ENCODE measurements around the gene FAM177B. TPM values are rescaled to one million over a fixed set of nuclear protein-coding genes. Genes with fewer than 3 reads are reported as not detected.

FAM177B gene
- total and polyA plus RNA-seq, 4 experiments from 2014 or later, result 0.30 to 0.79 (median 0.30) TPM; not detected in 1

DNA sequence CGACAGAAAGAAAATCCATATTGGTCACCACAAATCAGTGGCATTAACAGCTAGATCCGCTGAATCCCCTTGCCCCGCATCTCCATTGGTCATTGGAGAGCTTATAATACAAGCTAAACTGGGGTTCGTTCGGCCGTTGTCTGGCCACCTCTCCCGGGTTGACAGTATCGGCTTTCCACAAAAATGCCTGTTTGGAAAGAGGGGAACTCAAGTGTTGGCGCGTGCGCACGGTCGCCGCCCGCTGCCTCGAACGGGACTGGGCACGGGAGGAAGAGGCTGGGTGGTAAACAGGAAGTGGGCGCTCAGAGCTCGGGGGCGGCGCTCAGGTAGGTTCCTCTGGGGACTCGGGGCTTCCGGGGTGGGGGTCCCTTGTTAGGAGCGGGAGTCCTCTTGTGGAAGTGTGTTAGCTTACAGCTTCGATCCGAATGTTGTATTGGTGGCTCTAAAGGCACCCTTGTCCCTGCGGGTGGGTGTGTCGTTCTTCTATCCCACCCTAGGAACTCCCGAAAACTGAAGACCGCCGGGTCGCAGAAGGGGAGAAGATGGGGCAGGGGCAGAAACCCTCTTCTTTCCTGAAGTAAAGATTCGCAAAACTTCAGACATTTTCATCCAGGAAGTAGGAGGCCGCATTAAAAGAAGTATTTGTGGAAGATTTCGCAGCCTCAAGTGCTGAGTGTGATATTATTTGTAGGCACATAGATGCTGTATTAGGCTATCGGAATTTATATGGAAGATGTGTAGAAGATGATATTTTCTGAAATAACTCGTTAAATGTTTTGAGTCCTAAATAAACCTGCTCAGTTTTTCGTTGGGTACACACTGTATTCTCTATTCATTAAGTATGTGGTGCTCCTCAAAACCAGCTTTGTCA is 23.7 kb upstream of the FAM177B start:
- DNase-seq, result peak; percentile 89 to 95 (median 90)
- H3K4me3 Mint-ChIP-seq, result peak overlapping the region; percentile 94 to 100 (median 98)
- peak overlapping the region; percentile 98 to 100 (median 100) for H3K27ac Mint-ChIP-seq
- peaks cover 29 to 76% (median 48%) of the 10 kb centered on the region in 4 donors for H3K4me1 Mint-ChIP-seq
- POLR2A ChIA-PET (ENCODE audit: partially characterized antibody), result interaction anchor here (0.7 to 4.1 kb wide), 33 partner anchors 8 to 1279 kb away, joined by 3 to 76 read pairs (median 5); partner anchors contain the start of genes DUSP10, FAM177B, MIA3 and TAF1A
- intact Hi-C loops (cut with micrococcal nuclease), result loop anchor here (1.0 to 10.0 kb wide), 7 partner anchors 58 to 1719 kb away; partner anchors contain the start of genes DISP1, DUSP10 and TAF1A
- Histone ChIP-seq H3K36me3 (ENCODE audit: insufficient read depth, low read length) (peaks cover 10% of the 10 kb centered on the region), H3K27me3 (ENCODE audit: insufficient read depth, low read length) (no peaks in the 10 kb centered on the region), H3K9me3 (ENCODE audit: control insufficient read depth in 1 of 2, low read length in 2 of 2) (no peaks in the 10 kb centered on the region), H3K4me1 (ENCODE audit: insufficient read depth, low read length) (peaks cover 44% of the 10 kb centered on the region), H3K27ac (ENCODE audit: low read depth, low read length) (peak overlapping the region; percentile 91), H3K4me3 (ENCODE audit: low read length in 2 of 2) (peak overlapping the region; percentile 84 to 100)
- CTCF ChIA-PET (ENCODE audit: partially characterized antibody), result interaction anchor here (0.7 to 2.4 kb wide), 7 partner anchors 13 to 421 kb away, joined by 3 to 11 read pairs (median 3); no protein-coding TSS in a partner anchor
- H3K9me3 Mint-ChIP-seq, result peaks cover 0 to 6% (median 0%) of the 10 kb centered on the region in 8 donors
- no peaks in the 10 kb centered on the region for H3K27me3 Mint-ChIP-seq
- peaks cover 19 to 58% of the 10 kb centered on the region in 2 donors for H3K36me3 Mint-ChIP-seq

DNA sequence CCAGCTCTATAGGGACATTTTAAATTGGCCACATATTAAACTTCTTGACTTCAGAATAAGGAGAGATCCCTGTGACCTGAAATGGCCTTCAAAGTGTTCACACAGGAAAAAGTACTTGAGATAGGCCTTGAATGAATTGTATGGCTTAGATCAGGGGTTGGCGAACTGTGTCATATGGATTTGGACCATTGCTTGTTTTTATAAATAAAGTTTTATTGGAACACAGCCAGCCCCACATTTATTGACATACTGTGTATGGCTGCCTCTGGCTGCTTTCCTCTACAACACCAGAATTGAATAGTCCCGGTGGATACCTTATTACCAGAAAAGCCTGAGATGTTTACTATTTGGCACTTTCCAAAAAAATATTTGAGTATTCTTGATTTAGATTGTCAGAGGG is 20.6 kb upstream of the FAM177B start:
- intact Hi-C loops (cut with micrococcal nuclease), result loop anchor here (10.0 kb wide), 1 partner anchor 1278 kb away; no protein-coding TSS in a partner anchor
- peaks cover 11% of the 10 kb centered on the region for H3K36me3 ChIP-seq (ENCODE audit: insufficient read depth, low read length)
- Mint-ChIP-seq H3K27me3 (no peaks in the 10 kb centered on the region), H3K27ac (peak overlapping the region in 4 of 7 donors; percentile 6 to 81 (median 43)), H3K36me3 (peaks cover 26 to 70% of the 10 kb centered on the region in 2 donors), H3K9me3 (peaks cover 0 to 6% (median 0%) of the 10 kb centered on the region in 8 donors), H3K4me1 (peaks cover 19 to 57% (median 35%) of the 10 kb centered on the region in 4 donors), H3K4me3 (peak overlapping the region in 1 of 8 donors; percentile 41)
- H3K4me3 ChIP-seq (ENCODE audit: low read length in 2 of 2), result no peak overlapping the region
- ChIA-PET POLR2A (ENCODE audit: partially characterized antibody) (no interaction called here), CTCF (ENCODE audit: partially characterized antibody) (interaction anchor here (0.8 kb wide), 1 partner anchor 37 kb away, joined by 3 read pairs; no protein-coding TSS in a partner anchor)
- no peak overlapping the region for H3K27ac ChIP-seq (ENCODE audit: low read depth, low read length)
- no peaks in the 10 kb centered on the region for H3K9me3 ChIP-seq (ENCODE audit: control insufficient read depth in 1 of 2, low read length in 2 of 2)
- DNase-seq, result no peak
- H3K27me3 ChIP-seq (ENCODE audit: insufficient read depth, low read length), result no peaks in the 10 kb centered on the region
- H3K4me1 ChIP-seq (ENCODE audit: insufficient read depth, low read length), result peaks cover 28% of the 10 kb centered on the region

DNA sequence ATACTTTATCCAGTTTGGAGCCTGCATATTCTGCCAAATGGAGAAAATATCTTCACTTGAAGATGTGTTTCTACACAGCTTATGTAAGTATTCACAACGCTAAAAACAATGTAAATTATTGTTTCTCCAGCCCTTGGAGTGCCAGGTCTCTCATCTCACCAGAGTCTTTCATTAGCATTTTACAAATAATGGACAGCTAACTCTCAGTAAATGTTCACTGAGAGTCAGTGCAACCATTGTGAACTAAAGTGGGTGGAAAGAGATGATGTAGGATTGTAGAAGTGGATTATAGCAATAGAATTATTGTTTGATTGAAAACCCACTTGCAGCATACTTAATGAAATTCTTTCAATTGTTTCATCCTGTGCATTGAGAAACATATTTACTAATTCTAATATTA is 8.3 kb upstream of the FAM177B start:
- Mint-ChIP-seq H3K36me3 (peaks cover 64 to 81% of the 10 kb centered on the region in 2 donors), H3K27ac (peak overlapping the region in 1 of 7 donors; percentile 55), H3K4me1 (peaks cover 0 to 10% (median 5%) of the 10 kb centered on the region in 4 donors), H3K9me3 (no peaks in the 10 kb centered on the region), H3K4me3 (no peak overlapping the region), H3K27me3 (no peaks in the 10 kb centered on the region)
- ChIA-PET POLR2A (ENCODE audit: partially characterized antibody) (interaction anchor here (2.7 kb wide), 1 partner anchor 15 kb away, joined by 11 read pairs; no protein-coding TSS in a partner anchor), CTCF (ENCODE audit: partially characterized antibody) (interaction anchor here (1.0 kb wide), 1 partner anchor 395 kb away, joined by 3 read pairs; no protein-coding TSS in a partner anchor)
- intact Hi-C loops (cut with micrococcal nuclease), result no loop called here
- Histone ChIP-seq H3K4me3 (ENCODE audit: low read length in 2 of 2) (no peak overlapping the region), H3K36me3 (ENCODE audit: insufficient read depth, low read length) (peaks cover 87% of the 10 kb centered on the region), H3K27ac (ENCODE audit: low read depth, low read length) (no peak overlapping the region), H3K4me1 (ENCODE audit: insufficient read depth, low read length) (no peaks in the 10 kb centered on the region), H3K9me3 (ENCODE audit: control insufficient read depth in 1 of 2, low read length in 2 of 2) (no peaks in the 10 kb centered on the region), H3K27me3 (ENCODE audit: insufficient read depth, low read length) (no peaks in the 10 kb centered on the region)
- no peak for DNase-seq

DNA sequence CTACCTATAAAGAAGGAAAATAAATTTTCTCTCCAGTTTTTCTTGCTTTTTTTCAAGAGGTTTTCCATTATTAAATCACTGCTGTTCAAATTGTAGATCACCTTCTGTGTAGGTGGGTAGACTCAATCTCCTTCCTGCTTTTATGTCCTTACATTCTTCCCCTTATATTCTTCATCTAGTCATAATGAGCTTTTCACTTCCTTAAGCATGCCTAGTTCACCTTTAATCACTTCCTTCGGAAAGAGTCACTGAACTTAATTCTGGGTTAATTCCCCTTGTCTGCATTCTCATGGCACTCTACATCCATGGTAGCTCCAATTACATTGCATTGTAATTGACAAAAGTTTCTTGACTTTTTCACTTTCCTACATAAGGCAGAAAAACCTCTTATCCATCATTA is 6.1 kb upstream of the FAM177B start:
- H3K9me3 ChIP-seq (ENCODE audit: control insufficient read depth in 1 of 2, low read length in 2 of 2), result no peaks in the 10 kb centered on the region
- peaks cover 56 to 78% of the 10 kb centered on the region in 2 donors for H3K36me3 Mint-ChIP-seq
- H3K27me3 Mint-ChIP-seq, result no peaks in the 10 kb centered on the region
- H3K4me3 Mint-ChIP-seq, result no peak overlapping the region
- H3K9me3 Mint-ChIP-seq, result no peaks in the 10 kb centered on the region
- H3K4me1 Mint-ChIP-seq, result peaks cover 0 to 11% (median 4%) of the 10 kb centered on the region in 4 donors
- H3K36me3 ChIP-seq (ENCODE audit: insufficient read depth, low read length), result peaks cover 84% of the 10 kb centered on the region
- no peaks in the 10 kb centered on the region for H3K27me3 ChIP-seq (ENCODE audit: insufficient read depth, low read length)
- no peak overlapping the region for H3K4me3 ChIP-seq (ENCODE audit: low read length in 2 of 2)
- no peak overlapping the region for H3K27ac ChIP-seq (ENCODE audit: low read depth, low read length)
- ChIA-PET CTCF (ENCODE audit: partially characterized antibody) (no interaction called here), POLR2A (ENCODE audit: partially characterized antibody) (no interaction called here)
- peak overlapping the region in 3 of 7 donors; percentile 11 to 72 (median 30) for H3K27ac Mint-ChIP-seq
- intact Hi-C loops (cut with micrococcal nuclease), result no loop called here
- no peaks in the 10 kb centered on the region for H3K4me1 ChIP-seq (ENCODE audit: insufficient read depth, low read length)
- no peak for DNase-seq

DNA sequence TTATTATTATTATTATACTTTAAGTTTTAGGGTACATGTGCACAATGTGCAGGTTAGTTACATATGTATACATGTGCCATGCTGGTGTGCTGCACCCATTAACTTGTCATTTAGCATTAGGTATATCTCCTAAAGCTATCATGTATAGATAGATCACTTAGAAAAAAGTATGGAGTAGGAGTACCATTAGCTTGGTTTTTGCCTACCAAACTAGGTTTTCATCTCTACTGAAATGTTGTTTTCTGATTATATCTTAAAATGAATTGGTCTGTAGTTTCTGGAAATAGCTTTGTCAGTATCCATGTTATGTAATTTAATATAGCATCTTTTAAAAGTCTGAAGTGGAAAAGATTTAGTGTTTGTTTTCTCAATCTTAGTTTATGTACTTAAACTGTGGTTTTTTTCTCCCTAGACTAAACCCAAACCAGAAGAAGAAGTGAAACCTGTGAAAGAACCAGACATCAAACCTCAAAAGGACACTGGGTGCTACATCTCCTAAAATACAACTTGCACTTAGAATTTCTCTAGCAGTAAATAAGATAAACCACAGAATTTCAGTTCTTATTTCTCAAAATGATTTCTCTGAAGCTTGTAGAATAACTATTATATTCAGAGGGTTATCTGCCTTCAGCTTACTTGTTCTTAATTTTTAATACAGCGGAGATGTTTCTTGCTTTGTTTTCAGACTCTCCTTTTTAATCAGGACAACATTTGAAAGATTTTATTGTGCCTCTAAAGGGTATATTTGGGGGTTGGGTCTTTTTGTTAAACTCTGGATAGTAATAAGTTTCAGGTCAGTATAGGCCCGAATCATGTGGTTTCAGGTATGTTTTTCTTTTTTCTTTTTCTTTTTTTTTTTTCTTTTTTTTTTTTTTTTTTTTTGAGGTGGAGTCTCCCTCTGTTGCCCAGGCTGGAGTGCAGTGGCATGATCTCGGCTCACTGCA is 4.5 kb upstream of the FAM177B start:
- CTCF ChIA-PET (ENCODE audit: partially characterized antibody), result no interaction called here
- Mint-ChIP-seq H3K4me3 (no peak overlapping the region), H3K9me3 (no peaks in the 10 kb centered on the region), H3K27ac (peak overlapping the region in 4 of 7 donors; percentile 25 to 46 (median 36)), H3K36me3 (peaks cover 47 to 66% of the 10 kb centered on the region in 2 donors), H3K27me3 (no peaks in the 10 kb centered on the region), H3K4me1 (peaks cover 0 to 10% (median 4%) of the 10 kb centered on the region in 4 donors)
- H3K9me3 ChIP-seq (ENCODE audit: control insufficient read depth in 1 of 2, low read length in 2 of 2), result no peaks in the 10 kb centered on the region
- H3K4me3 ChIP-seq (ENCODE audit: low read length in 2 of 2), result no peak overlapping the region
- POLR2A ChIA-PET (ENCODE audit: partially characterized antibody), result no interaction called here
- no peaks in the 10 kb centered on the region for H3K27me3 ChIP-seq (ENCODE audit: insufficient read depth, low read length)
- no peaks in the 10 kb centered on the region for H3K4me1 ChIP-seq (ENCODE audit: insufficient read depth, low read length)
- no peak overlapping the region for H3K27ac ChIP-seq (ENCODE audit: low read depth, low read length)
- no peak for DNase-seq
- H3K36me3 ChIP-seq (ENCODE audit: insufficient read depth, low read length), result peaks cover 69% of the 10 kb centered on the region
- intact Hi-C loops (cut with micrococcal nuclease), result no loop called here

DNA sequence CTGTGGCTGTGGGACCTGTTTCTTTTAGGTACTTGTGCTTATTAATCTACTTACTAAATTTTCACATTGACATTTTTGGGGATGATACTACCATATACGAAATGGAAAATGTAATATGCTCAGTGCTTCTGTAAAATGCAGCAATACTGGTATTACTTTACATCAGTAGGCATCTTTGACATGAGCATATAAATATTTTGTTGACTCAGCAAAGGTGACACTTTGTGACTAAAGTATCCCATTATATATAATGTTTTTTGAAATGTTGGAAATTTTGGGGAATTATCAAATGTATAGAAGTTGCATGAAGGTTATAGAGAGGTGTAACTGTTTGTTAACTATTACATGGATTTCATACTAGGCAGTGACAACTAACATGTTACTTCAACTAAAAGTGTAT is 2.3 kb upstream of the FAM177B start:
- intact Hi-C loops (cut with micrococcal nuclease), result no loop called here

More for the DNA sequence above, 2.3 kb upstream of the FAM177B start:
- POLR2A ChIA-PET (ENCODE audit: partially characterized antibody), result no interaction called here
- no peaks in the 10 kb centered on the region for H3K27me3 Mint-ChIP-seq
- H3K36me3 ChIP-seq (ENCODE audit: insufficient read depth, low read length), result peaks cover 49% of the 10 kb centered on the region
- H3K4me3 Mint-ChIP-seq, result no peak overlapping the region
- no peaks in the 10 kb centered on the region for H3K9me3 ChIP-seq (ENCODE audit: control insufficient read depth in 1 of 2, low read length in 2 of 2)
- H3K4me3 ChIP-seq (ENCODE audit: low read length in 2 of 2), result no peak overlapping the region
- DNase-seq, result no peak
- H3K27me3 ChIP-seq (ENCODE audit: insufficient read depth, low read length), result no peaks in the 10 kb centered on the region
- no peak overlapping the region for H3K27ac ChIP-seq (ENCODE audit: low read depth, low read length)
- H3K4me1 ChIP-seq (ENCODE audit: insufficient read depth, low read length), result no peaks in the 10 kb centered on the region
- CTCF ChIA-PET (ENCODE audit: partially characterized antibody), result no interaction called here
- H3K4me1 Mint-ChIP-seq, result peaks cover 0 to 6% (median 2%) of the 10 kb centered on the region in 4 donors
- no peaks in the 10 kb centered on the region for H3K9me3 Mint-ChIP-seq
- peaks cover 29 to 45% of the 10 kb centered on the region in 2 donors for H3K36me3 Mint-ChIP-seq
- no peak overlapping the region for H3K27ac Mint-ChIP-seq

Measured in CD4-positive, alpha-beta memory T cell (primary cell).